Measurements from ENCODE around the gene ANOS1. TPM values are rescaled to one million over a fixed set of nuclear protein-coding genes. Genes with fewer than 3 reads are reported as not detected.

Gene ANOS1
- total and polyA plus RNA-seq, 2 of the 13 experiments (the other 11 are each of a cell fraction or from before 2014, with no cell fraction given): not detected

DNA sequence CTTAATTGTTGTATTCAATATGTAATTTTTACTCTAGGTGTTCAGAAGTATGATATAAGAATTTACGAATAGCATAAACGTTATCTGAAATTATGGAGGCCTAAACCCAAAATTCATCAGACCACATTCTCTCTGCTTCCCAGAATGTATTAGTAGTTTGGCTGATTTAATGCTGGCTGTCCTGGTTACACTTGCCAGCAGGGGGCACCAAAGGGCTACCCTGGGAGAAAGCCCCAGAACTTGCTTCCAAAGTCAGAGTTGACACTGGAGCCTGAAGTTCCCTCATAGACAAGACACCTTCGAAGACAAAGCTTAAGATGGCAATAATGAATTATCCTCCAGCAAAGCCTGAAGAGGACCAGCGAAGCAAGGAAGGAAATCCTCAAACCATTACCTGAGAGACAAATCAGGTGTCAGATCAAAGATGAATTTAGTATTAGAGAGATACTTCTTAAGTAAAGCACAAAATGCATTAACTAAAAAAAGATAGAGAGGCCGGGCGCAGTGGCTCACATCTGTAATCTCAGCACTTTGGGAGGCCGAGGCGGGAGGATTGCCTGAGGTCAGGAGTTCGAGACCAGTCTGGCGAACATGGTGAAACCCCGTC is 11.3 kb upstream of the ANOS1 start:
- H3K27me3 ChIP-seq (ENCODE audit: control insufficient read depth in 1 of 2, insufficient read depth in 2 of 2, low read length in 2 of 2): peaks cover 0 to 1% of the 10 kb centered on the region in 2 experiments; a peak in 1 of 5 replicates
- no peaks in the 10 kb centered on the region for H3K9me3 ChIP-seq (ENCODE audit: low read length)
- no peak overlapping the region for H3K27ac ChIP-seq (ENCODE audit: extremely low read length, insufficient read depth, low read length)
- TF ChIP-seq NFKBIZ (CRISPR knock-in tag; IDR thresholded peaks at IDR 0.05): no peak
- TF ChIP-seq, protein P1, sequence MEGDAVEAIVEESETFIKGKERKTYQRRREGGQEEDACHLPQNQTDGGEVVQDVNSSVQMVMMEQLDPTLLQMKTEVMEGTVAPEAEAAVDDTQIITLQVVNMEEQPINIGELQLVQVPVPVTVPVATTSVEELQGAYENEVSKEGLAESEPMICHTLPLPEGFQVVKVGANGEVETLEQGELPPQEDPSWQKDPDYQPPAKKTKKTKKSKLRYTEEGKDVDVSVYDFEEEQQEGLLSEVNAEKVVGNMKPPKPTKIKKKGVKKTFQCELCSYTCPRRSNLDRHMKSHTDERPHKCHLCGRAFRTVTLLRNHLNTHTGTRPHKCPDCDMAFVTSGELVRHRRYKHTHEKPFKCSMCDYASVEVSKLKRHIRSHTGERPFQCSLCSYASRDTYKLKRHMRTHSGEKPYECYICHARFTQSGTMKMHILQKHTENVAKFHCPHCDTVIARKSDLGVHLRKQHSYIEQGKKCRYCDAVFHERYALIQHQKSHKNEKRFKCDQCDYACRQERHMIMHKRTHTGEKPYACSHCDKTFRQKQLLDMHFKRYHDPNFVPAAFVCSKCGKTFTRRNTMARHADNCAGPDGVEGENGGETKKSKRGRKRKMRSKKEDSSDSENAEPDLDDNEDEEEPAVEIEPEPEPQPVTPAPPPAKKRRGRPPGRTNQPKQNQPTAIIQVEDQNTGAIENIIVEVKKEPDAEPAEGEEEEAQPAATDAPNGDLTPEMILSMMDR (CRISPR knock-in tag; IDR thresholded peaks at IDR 0.05): peak; percentile 63
- peak; percentile 40 for TF ChIP-seq STAG1 (CRISPR knock-in tag; IDR thresholded peaks at IDR 0.05)
- H2AFZ ChIP-seq (ENCODE audit: low read length): no peak overlapping the region
- DNase-seq (ENCODE audit: low spot score) (peak; percentile 17), FAIRE-seq (peak; percentile 12), ATAC-seq (peak; percentile 50; the same call in 2 of the 3 replicates)
- CTCF ChIA-PET (ENCODE audit: low intra/inter-chr PET ratio, low total read pairs): no interaction called here
- no peak overlapping the region for H3K4me3 ChIP-seq (replicated peaks in 1 of 3; ENCODE audit: insufficient read depth in 1 of 3, low read depth in 2 of 3, low read length in 3 of 3)
- POLR2A ChIA-PET: no interaction called here
- no peak overlapping the region for H3K4me2 ChIP-seq (ENCODE audit: low read depth, low read length)
- 0% methylated on average over 8 of the region's 11 CpGs for WGBS (ENCODE audit: low lambda C conversion rate)
- H3K79me2 ChIP-seq (ENCODE audit: insufficient read depth, low read length): no peaks in the 10 kb centered on the region
- in situ Hi-C loops (cut with HindIII; ENCODE audit: extremely low pct_ligation_motif_present, low pct_unique_long_range_greater_than_20kb) (loop anchor here (10.0 kb wide), 1 partner anchor 72 kb away; no protein-coding TSS in a partner anchor), intact Hi-C loops (cut with micrococcal nuclease; ENCODE audit: unreplicated experiment) (no loop called here)
- no peaks in the 10 kb centered on the region for H3K36me3 ChIP-seq (replicated peaks in 1 of 2; ENCODE audit: control insufficient read depth in 1 of 2, insufficient read depth in 2 of 2, low read length in 2 of 2)
- H3K4me1 ChIP-seq (ENCODE audit: insufficient read depth, low read length): no peaks in the 10 kb centered on the region
- H4K20me1 ChIP-seq (ENCODE audit: insufficient read depth, low read length): no peaks in the 10 kb centered on the region
- BruUV-seq (replicated peaks): no TSS peak
- H3K9ac ChIP-seq (ENCODE audit: insufficient read depth, low read depth, low read length): no peak overlapping the region

DNA sequence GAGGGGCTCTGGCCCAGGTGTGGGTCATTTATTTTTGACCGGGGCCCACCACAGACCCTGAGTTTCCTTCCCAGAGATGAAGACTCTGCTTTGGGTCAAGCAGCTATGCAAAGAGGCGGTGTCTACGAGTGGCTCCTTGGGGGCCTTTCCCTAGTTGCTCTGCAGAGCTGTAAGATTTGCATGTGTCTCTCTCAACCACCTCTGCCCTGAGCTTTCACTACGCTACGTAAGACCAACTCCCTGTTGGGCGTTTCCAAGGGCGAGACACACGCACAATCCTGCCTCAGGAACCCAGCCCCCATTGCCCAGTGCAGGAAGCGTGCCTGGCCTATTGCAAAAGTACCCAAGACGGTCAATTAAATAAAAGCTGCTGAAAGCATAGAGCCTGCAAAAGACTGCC is 10.0 kb upstream of the ANOS1 start:
- ATAC-seq (no peak), DNase-seq (ENCODE audit: low spot score) (no peak), FAIRE-seq (no peak)
- peaks cover 0 to 1% of the 10 kb centered on the region in 2 experiments; a peak in 1 of 5 replicates for H3K27me3 ChIP-seq (ENCODE audit: control insufficient read depth in 1 of 2, insufficient read depth in 2 of 2, low read length in 2 of 2)
- no peak overlapping the region for H3K4me3 ChIP-seq (replicated peaks in 1 of 3; ENCODE audit: insufficient read depth in 1 of 3, low read depth in 2 of 3, low read length in 3 of 3)
- ChIA-PET CTCF (ENCODE audit: low intra/inter-chr PET ratio, low total read pairs) (no interaction called here), POLR2A (no interaction called here)
- no peaks in the 10 kb centered on the region for H3K79me2 ChIP-seq (ENCODE audit: insufficient read depth, low read length)
- intact Hi-C loops (cut with micrococcal nuclease; ENCODE audit: unreplicated experiment): no loop called here
- H3K4me2 ChIP-seq (ENCODE audit: low read depth, low read length): no peak overlapping the region
- no TSS peak for BruUV-seq (replicated peaks)
- in situ Hi-C loops (cut with HindIII; ENCODE audit: extremely low pct_ligation_motif_present, low pct_unique_long_range_greater_than_20kb): loop anchor here (10.0 kb wide), 1 partner anchor 73 kb away; no protein-coding TSS in a partner anchor
- 0% methylated on average over 1 of the region's 10 CpGs for WGBS (ENCODE audit: low lambda C conversion rate)
- H4K20me1 ChIP-seq (ENCODE audit: insufficient read depth, low read length): no peaks in the 10 kb centered on the region
- H3K9me3 ChIP-seq (ENCODE audit: low read length): no peaks in the 10 kb centered on the region
- no peaks in the 10 kb centered on the region for H3K36me3 ChIP-seq (replicated peaks in 1 of 2; ENCODE audit: control insufficient read depth in 1 of 2, insufficient read depth in 2 of 2, low read length in 2 of 2)
- no peak overlapping the region for H3K27ac ChIP-seq (ENCODE audit: extremely low read length, insufficient read depth, low read length)
- no peak overlapping the region for H2AFZ ChIP-seq (ENCODE audit: low read length)
- H3K9ac ChIP-seq (ENCODE audit: insufficient read depth, low read depth, low read length): no peak overlapping the region
- no peaks in the 10 kb centered on the region for H3K4me1 ChIP-seq (ENCODE audit: insufficient read depth, low read length)
- TF ChIP-seq SMAD1 (CRISPR knock-in tag; IDR thresholded peaks at IDR 0.05; ENCODE audit: borderline replicate concordance, low read depth) (no peak), ISL2 (CRISPR knock-in tag; IDR thresholded peaks at IDR 0.05) (no peak), RBFOX2 (IDR thresholded peaks at IDR 0.05; ENCODE audit: low read depth, low read length) (no peak), ZNF530 (CRISPR knock-in tag; IDR thresholded peaks at IDR 0.05; ENCODE audit: low read depth) (no peak), BRD4 (CRISPR knock-in tag; IDR thresholded peaks at IDR 0.05) (no peak), RARG (CRISPR knock-in tag; IDR thresholded peaks at IDR 0.05; ENCODE audit: low read depth) (no peak), GATA4 (IDR thresholded peaks at IDR 0.05; ENCODE audit: borderline replicate concordance, low read depth) (no peak), ZFX (CRISPR knock-in tag; IDR thresholded peaks at IDR 0.05; ENCODE audit: low read depth) (no peak), SMARCC2 (IDR thresholded peaks at IDR 0.05) (no peak)
- TF ChIP-seq, protein P2, sequence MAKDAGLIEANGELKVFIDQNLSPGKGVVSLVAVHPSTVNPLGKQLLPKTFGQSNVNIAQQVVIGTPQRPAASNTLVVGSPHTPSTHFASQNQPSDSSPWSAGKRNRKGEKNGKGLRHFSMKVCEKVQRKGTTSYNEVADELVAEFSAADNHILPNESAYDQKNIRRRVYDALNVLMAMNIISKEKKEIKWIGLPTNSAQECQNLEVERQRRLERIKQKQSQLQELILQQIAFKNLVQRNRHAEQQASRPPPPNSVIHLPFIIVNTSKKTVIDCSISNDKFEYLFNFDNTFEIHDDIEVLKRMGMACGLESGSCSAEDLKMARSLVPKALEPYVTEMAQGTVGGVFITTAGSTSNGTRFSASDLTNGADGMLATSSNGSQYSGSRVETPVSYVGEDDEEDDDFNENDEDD (CRISPR knock-in tag; IDR thresholded peaks at IDR 0.05; ENCODE audit: borderline replicate concordance): no peak

All from HepG2 (cell line).